HG03045 (cell line): ENCODE data around the gene ACOT11.
"Not testable (repeated sequence)": the region's sequence is repeated elsewhere in the genome, so short reads cannot be mapped to it uniquely, and the experiment has no call there.

Source experiments
- ATAC-seq: cut with Tn5 transposase; IDR thresholded peaks from one replicate; pipeline ENCODE4 v1.9.1; 2021; ENCODE audit warnings: mild to moderate bottlenecking, moderate library complexity; ENCODE audit not compliant: unreplicated experiment

The ACOT11 gene

DNA sequence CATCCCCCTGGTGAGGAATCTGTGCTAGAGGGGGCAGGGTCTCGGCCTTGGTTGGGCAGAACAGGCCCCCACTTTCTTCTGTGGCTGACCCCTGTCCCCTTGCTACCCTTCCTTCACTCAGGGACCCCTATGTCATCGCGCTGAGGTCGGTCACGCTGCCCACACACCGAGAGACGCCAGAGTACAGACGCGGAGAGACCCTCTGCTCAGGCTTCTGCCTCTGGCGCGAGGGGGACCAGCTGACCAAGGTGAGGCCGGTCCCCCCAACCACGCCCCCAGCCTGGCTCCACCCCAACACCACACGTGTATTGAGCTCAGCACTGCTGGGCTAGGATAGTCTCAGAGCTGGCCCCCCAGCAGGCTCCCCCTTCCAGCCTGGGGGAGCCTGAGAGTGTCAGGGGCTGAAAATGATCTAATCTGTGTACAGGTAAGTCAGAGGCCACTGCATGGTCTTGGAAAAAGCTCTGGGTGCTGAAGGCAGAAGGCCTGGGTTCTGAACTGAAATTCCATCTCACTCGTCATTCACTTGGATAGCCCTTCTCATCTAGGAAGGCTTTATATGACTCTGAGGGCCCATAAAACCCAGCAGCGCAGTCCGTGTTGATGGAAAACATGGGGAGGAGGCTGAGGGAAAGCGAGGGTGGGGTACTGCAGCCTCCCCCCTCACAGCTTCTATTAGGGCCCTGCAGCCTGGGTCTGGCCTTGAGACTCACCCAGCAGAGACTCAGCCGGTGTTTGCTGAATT lies 60.0 kb downstream of the ACOT11 start:
- ATAC-seq = no peak

DNA sequence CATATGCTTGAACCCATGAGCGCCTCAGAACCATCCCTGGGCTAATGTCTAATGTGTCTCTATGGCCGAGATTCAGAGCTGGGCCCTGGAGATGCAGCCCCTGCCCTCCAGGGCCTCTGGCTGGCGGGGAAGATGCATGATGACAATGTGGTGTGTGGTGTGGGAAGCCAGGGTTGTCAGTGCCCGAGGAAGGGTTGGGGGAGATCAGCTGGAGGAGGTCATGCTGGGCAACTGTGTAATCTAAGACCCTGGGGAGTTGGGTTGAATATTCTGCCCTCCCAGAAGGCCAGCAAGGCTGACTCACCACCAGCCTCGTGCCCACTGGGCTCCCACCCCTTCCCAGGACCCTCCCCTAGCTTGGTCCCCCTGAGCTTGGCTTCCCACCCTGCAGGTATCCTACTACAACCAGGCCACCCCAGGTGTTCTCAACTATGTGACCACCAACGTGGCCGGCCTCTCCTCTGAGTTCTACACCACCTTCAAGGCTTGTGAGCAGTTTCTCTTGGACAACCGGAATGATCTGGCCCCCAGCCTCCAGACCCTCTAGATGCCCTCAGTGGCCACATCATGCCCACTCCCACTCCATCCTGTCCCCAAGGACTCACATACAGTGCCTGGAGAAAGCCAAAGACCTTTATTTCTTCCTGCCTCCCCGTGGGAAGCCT lies 60.7 kb downstream of the ACOT11 start:
- ATAC-seq = no peak

DNA sequence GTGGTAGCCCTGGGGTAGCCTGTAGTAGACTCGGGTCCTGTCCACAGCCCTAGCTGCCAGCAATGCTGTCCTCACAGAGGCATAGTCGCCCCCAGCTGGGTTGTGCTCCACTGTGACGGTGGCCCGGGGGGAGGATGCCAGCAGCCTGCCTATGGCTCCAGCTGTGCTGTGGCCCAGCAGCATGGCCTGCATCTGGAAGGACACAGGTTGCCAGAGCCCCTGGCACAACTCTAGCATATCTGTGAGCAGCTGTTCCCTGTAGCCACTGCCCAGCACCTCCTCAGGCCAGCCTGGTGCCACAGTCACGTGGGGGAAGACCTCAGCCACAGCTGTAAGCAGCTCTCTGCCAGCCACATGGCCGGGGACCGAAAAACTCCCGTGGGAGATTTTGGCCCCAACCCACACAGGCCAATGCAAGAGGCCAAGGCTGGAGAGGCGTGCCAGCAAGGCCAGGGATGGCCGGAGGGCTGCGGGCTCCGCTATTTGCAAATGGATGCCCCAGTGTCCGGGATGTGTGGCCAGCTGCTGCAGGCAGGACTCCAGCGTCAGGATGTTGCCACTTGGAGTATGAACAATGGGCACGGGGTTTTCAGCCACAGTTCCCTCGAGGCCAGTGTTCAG lies 61.4 kb downstream of the ACOT11 start:
- ATAC-seq = no peak

GRCh38 chr1:54610048-54610447 lies 62.0 kb downstream of the ACOT11 start:
- ATAC-seq = no peak

DNA sequence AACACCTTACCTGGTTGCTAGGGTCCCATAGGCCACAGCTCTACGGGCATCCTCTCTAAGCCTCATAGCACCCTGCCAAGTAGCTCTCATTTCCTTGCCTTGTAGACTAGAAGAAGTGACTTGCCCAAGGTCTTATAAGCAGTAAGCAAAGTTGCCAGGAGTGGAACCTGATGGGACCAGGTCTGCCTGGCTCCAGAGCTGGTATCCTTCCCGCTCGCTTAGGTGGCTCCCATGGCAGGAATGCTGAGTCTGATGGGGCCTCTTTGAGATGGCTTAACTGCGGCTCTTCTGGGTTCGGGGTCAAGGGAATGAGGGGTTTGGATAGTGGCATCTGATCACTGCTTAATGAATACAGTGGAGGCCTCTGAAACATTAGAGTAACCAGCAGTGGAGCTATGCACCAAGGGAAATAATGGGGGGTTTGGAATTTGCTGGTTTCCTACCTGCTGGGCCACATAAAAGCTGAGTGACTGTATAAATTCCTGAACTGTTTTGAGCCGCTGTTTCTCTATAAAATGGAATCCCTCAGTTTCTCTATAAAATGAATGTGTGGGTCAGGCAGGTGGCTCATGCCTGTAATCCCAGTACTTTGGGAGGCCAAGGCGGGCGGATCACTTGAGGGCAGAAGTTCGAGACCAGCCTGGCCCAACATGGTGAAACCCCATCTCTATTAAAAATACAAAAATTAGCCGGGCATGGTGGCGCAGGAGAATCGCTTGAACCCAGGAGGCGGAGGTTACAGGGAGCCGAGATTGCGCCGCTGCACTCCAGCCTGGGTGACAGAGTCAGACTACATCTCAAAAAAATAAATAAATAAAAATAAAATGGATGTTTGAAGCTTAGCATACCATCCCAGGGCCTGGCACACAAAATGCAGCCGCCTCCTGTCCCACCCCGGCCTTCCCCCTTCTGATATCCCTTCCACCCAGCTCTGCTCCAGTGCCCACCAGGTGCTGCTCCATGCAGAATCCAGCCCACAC lies 62.9 kb downstream of the ACOT11 start:
- no peak for ATAC-seq

DNA sequence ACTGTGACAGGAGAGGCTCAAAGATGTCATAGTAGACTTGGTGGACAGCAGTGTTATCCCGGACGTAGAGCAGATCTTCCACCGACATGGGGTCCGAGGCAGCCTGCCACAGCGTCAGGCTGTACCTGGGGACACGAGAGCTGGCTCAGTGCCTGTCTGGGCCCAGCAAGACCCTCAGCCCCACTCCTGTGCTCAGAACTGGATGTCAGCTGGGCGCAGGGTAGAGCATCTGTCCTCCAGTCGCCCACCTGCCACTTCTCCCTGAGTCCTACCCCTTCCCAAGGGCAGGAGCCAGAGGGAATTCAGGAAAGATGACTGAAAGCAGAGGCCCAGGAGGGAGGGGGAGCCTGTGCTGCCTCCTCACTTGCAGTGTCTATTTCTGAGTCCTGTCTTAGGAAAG lies 63.6 kb downstream of the ACOT11 start:
- ATAC-seq = no peak

- ATAC-seq = no peak
Measured at GRCh38 chr1:54614024-54614423, 66.0 kb downstream of the ACOT11 start.

GRCh38 chr1:54614563-54614962 lies 66.5 kb downstream of the ACOT11 start:
- no peak for ATAC-seq

GRCh38 chr1:54615531-54616279 lies 67.7 kb downstream of the ACOT11 start:
- no peak for ATAC-seq

- ATAC-seq = no peak
Measured at GRCh38 chr1:54619749-54620148, 71.7 kb downstream of the ACOT11 start.

- no peak for ATAC-seq
Measured at GRCh38 chr1:54623216-54624007, 75.4 kb downstream of the ACOT11 start, which contains the start of gene FAM151A. Gene FAM151A (minus strand): TSS chr1:54623525. CDS start chr1:54623395, 130 bp downstream.

GRCh38 chr1:54624466-54625464 lies 76.7 kb downstream of the ACOT11 start:
- ATAC-seq = no peak

DNA sequence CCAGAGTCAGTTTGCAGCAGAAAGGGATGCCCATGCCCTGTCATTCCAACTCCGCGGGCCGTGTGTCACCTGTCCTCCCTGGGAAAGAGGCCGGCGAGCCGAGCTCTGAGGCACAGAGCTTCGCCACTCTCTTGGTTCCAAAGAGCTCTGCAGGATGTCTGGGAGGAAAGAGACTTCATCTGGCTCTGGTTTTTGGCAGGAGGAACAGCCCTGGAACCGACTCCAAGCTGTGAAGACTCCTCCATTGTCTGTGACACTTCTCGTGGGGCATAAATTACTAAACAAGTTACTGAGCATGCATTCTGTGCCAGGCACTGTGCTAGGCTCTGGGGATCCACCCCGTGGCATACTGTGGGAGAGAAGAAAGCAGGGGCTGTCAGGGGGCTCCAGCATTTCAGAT lies 79.2 kb downstream of the ACOT11 start:
- ATAC-seq = no peak

GRCh38 chr1:54635804-54636203 lies 87.8 kb downstream of the ACOT11 start:
- not testable (repeated sequence) for ATAC-seq

- not testable (repeated sequence) for ATAC-seq
Measured at GRCh38 chr1:54636461-54637446, 88.7 kb downstream of the ACOT11 start.

GRCh38 chr1:54640361-54640760 lies 92.3 kb downstream of the ACOT11 start:
- no peak for ATAC-seq
